ENCODE measurements around the gene CDH1. TPM values are rescaled to one million over a fixed set of nuclear protein-coding genes. Genes with fewer than 3 reads are reported as not detected.
"Not testable (repeated sequence)": the region's sequence is repeated elsewhere in the genome, so short reads cannot be mapped to it uniquely, and the experiment has no call there.

The CDH1 gene
- polyA plus RNA-seq, 2 donors, result 92.0 to 96.6 TPM

DNA sequence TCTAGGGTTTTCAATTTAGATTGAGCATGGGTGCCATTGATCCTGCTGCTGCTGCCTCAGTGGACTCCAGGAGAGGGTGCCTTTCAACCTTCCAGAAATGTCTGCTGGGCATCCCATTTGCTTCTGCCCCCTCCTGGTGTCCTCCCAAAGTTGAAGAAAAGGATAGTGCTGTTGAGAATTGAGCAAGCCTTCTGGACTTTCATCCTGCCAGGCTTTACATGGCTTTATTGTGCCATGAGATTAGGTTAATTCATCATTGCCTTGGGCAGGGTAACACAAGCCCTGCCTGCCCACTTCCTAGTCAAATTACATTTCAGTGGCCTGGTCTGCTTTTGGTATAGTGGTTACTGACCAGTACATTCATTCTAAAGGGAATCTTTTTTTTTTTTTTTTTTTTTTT is 88.3 kb downstream of the CDH1 start:
- no peaks in the 10 kb centered on the region for H3K9me3 ChIP-seq (ENCODE audit: control insufficient read depth in 2 of 2, insufficient read depth in 1 of 2, low read depth in 1 of 2, low read length in 1 of 2)
- no peaks in the 10 kb centered on the region for H3K4me1 ChIP-seq (ENCODE audit: control insufficient read depth in 2 of 2, insufficient read depth in 2 of 2, low read length in 1 of 2)
- H3K4me3 ChIP-seq (ENCODE audit: low read depth in 1 of 2, low read length in 2 of 2), result no peak overlapping the region
- H3K27ac ChIP-seq (ENCODE audit: low read depth in 2 of 2, low read length in 1 of 2), result no peak overlapping the region
- peaks cover 0 to 6% of the 10 kb centered on the region in 2 donors for H3K36me3 ChIP-seq (ENCODE audit: control insufficient read depth in 2 of 2, insufficient read depth in 2 of 2, low read length in 1 of 2)
- no peaks in the 10 kb centered on the region for H3K27me3 ChIP-seq (ENCODE audit: control insufficient read depth in 1 of 2, insufficient read depth in 2 of 2, low read length in 2 of 2)

DNA sequence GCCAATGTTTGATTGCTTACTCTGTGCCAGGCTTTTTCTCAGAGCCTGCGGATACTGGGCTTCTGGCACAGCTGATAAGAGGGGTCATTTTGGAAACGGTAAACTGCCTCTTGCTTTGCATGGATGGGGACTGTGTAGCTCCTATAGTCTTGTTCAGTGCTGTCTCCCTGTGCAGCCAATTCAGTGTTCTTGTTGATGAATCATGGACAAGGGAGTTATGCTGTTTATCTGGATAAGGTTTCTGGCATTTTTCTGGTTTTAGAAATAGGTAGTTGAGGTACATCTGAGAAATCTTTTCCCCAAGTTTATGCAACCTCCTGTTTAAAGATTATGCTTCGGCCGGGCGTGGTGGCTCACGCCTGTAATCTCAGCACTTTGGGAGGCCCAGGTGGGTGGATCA is 89.6 kb downstream of the CDH1 start:
- H3K4me3 ChIP-seq (ENCODE audit: low read depth in 1 of 2, low read length in 2 of 2), result no peak overlapping the region
- H3K27me3 ChIP-seq (ENCODE audit: control insufficient read depth in 1 of 2, insufficient read depth in 2 of 2, low read length in 2 of 2), result no peaks in the 10 kb centered on the region
- WGBS, 2 donors, result 92% methylated on average over 6 of the region's 6 CpGs
- peaks cover 0 to 6% of the 10 kb centered on the region in 2 donors for H3K36me3 ChIP-seq (ENCODE audit: control insufficient read depth in 2 of 2, insufficient read depth in 2 of 2, low read length in 1 of 2)
- H3K9me3 ChIP-seq (ENCODE audit: control insufficient read depth in 2 of 2, insufficient read depth in 1 of 2, low read depth in 1 of 2, low read length in 1 of 2), result no peaks in the 10 kb centered on the region
- H3K4me1 ChIP-seq (ENCODE audit: control insufficient read depth in 2 of 2, insufficient read depth in 2 of 2, low read length in 1 of 2), result no peaks in the 10 kb centered on the region
- no peak overlapping the region for H3K27ac ChIP-seq (ENCODE audit: low read depth in 2 of 2, low read length in 1 of 2)

DNA sequence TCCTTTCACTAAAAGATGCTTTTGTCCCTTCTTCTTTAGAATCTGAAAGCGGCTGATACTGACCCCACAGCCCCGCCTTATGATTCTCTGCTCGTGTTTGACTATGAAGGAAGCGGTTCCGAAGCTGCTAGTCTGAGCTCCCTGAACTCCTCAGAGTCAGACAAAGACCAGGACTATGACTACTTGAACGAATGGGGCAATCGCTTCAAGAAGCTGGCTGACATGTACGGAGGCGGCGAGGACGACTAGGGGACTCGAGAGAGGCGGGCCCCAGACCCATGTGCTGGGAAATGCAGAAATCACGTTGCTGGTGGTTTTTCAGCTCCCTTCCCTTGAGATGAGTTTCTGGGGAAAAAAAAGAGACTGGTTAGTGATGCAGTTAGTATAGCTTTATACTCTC is 96.2 kb downstream of the CDH1 start:
- Histone ChIP-seq H3K4me1 (ENCODE audit: control insufficient read depth in 2 of 2, insufficient read depth in 2 of 2, low read length in 1 of 2) (no peaks in the 10 kb centered on the region), H3K27me3 (ENCODE audit: control insufficient read depth in 1 of 2, insufficient read depth in 2 of 2, low read length in 2 of 2) (no peaks in the 10 kb centered on the region), H3K27ac (ENCODE audit: low read depth in 2 of 2, low read length in 1 of 2) (no peak overlapping the region), H3K36me3 (ENCODE audit: control insufficient read depth in 2 of 2, insufficient read depth in 2 of 2, low read length in 1 of 2) (peaks cover 0 to 4% of the 10 kb centered on the region in 2 donors), H3K4me3 (ENCODE audit: low read depth in 1 of 2, low read length in 2 of 2) (no peak overlapping the region), H3K9me3 (ENCODE audit: control insufficient read depth in 2 of 2, insufficient read depth in 1 of 2, low read depth in 1 of 2, low read length in 1 of 2) (no peaks in the 10 kb centered on the region)
- WGBS, 2 donors, result 89 to 93% methylated on average over 14 of the region's 14 CpGs

DNA sequence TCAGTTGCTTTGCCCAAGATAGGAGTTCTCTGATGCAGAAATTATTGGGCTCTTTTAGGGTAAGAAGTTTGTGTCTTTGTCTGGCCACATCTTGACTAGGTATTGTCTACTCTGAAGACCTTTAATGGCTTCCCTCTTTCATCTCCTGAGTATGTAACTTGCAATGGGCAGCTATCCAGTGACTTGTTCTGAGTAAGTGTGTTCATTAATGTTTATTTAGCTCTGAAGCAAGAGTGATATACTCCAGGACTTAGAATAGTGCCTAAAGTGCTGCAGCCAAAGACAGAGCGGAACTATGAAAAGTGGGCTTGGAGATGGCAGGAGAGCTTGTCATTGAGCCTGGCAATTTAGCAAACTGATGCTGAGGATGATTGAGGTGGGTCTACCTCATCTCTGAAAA is 97.5 kb downstream of the CDH1 start:
- H3K4me1 ChIP-seq (ENCODE audit: control insufficient read depth in 2 of 2, insufficient read depth in 2 of 2, low read length in 1 of 2), result no peaks in the 10 kb centered on the region
- peaks cover 0 to 2% of the 10 kb centered on the region in 2 donors for H3K36me3 ChIP-seq (ENCODE audit: control insufficient read depth in 2 of 2, insufficient read depth in 2 of 2, low read length in 1 of 2)
- H3K27me3 ChIP-seq (ENCODE audit: control insufficient read depth in 1 of 2, insufficient read depth in 2 of 2, low read length in 2 of 2), result no peaks in the 10 kb centered on the region
- WGBS, 2 donors, result 90 to 96% methylated on average over 1 of the region's 1 CpG
- no peak overlapping the region for H3K4me3 ChIP-seq (ENCODE audit: low read depth in 1 of 2, low read length in 2 of 2)
- H3K27ac ChIP-seq (ENCODE audit: low read depth in 2 of 2, low read length in 1 of 2), result no peak overlapping the region
- no peaks in the 10 kb centered on the region for H3K9me3 ChIP-seq (ENCODE audit: control insufficient read depth in 2 of 2, insufficient read depth in 1 of 2, low read depth in 1 of 2, low read length in 1 of 2)

DNA sequence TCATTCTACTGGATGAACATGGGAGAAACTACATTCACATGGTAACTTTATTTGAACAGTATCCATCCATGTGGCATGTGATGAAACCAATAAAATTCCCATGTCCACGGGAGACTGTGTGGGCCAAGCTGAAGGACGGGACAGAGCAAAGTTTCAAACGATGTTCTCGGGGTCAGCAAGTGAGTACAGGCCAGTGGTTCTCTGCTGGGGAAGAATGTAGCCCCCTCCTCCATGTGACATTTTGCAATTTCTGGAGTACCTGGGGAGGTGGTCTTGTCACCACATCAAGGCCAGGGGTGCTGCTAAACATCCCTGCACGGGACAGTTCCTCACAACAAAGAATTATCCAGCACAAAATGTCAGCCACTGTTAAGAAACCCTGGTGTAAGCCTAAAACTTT is 98.9 kb downstream of the CDH1 start:
- H3K27me3 ChIP-seq (ENCODE audit: control insufficient read depth in 1 of 2, insufficient read depth in 2 of 2, low read length in 2 of 2), result no peaks in the 10 kb centered on the region
- no peaks in the 10 kb centered on the region for H3K9me3 ChIP-seq (ENCODE audit: control insufficient read depth in 2 of 2, insufficient read depth in 1 of 2, low read depth in 1 of 2, low read length in 1 of 2)
- WGBS, 2 donors, result 84 to 90% methylated on average over 5 of the region's 5 CpGs
- peaks cover 0 to 2% of the 10 kb centered on the region in 2 donors for H3K36me3 ChIP-seq (ENCODE audit: control insufficient read depth in 2 of 2, insufficient read depth in 2 of 2, low read length in 1 of 2)
- no peak overlapping the region for H3K27ac ChIP-seq (ENCODE audit: low read depth in 2 of 2, low read length in 1 of 2)
- no peaks in the 10 kb centered on the region for H3K4me1 ChIP-seq (ENCODE audit: control insufficient read depth in 2 of 2, insufficient read depth in 2 of 2, low read length in 1 of 2)
- H3K4me3 ChIP-seq (ENCODE audit: low read depth in 1 of 2, low read length in 2 of 2), result no peak overlapping the region

DNA sequence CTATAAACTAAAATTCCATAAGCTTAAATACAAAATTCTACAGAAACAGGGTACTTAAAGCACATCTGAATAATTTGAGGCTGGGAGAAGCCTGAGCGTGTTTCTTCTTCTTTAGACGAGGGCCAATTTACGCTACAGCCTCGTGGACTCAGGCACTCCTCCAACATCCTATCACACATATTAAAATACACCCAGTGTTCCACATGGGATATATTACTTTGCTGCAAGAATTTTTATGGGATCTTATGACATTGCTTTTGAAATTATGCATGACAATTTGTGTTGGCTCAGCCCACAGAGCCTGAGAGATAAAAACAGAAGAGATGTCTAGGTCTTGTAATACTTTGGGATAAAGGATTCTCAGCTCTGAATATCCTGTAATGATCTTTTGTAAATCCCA is 102.7 kb downstream of the CDH1 start:
- H3K27me3 ChIP-seq (ENCODE audit: control insufficient read depth in 1 of 2, insufficient read depth in 2 of 2, low read length in 2 of 2), result no peaks in the 10 kb centered on the region
- H3K4me3 ChIP-seq (ENCODE audit: low read depth in 1 of 2, low read length in 2 of 2), result no peak overlapping the region
- H3K27ac ChIP-seq (ENCODE audit: low read depth in 2 of 2, low read length in 1 of 2), result no peak overlapping the region
- H3K36me3 ChIP-seq (ENCODE audit: control insufficient read depth in 2 of 2, insufficient read depth in 2 of 2, low read length in 1 of 2), result no peaks in the 10 kb centered on the region
- 47 to 51% methylated on average over 4 of the region's 4 CpGs for WGBS, 2 donors
- H3K9me3 ChIP-seq (ENCODE audit: control insufficient read depth in 2 of 2, insufficient read depth in 1 of 2, low read depth in 1 of 2, low read length in 1 of 2), result no peaks in the 10 kb centered on the region
- peaks cover 0 to 2% of the 10 kb centered on the region in 2 donors for H3K4me1 ChIP-seq (ENCODE audit: control insufficient read depth in 2 of 2, insufficient read depth in 2 of 2, low read length in 1 of 2)

DNA sequence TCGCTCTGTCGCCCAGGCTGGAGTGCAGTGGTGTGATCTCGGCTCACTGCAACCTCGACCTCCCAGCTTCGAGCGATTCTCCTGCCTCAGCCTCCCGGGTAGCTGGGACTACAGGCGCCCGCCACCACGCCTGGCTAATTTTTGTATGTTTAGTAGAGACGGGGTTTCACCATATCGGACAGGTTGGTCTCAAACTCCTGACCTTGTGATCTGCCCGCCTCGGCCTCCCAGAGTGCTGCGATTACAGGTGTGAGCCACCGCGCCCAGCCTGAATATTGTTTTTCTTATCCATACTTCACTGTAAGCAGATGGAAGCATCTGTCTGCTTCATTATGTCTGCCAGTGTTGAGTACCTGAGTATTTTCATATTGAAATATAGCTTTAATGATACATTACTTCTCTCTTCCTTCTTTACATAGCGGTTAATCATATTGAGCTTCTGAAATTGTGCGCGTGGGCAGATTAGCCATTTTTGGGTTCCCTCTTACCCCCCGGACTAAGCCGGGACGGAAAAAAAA is 105.9 kb downstream of the CDH1 start:
- Histone ChIP-seq H3K27ac (ENCODE audit: low read depth in 2 of 2, low read length in 1 of 2) (peak overlapping the region; percentile 66 to 72), H3K4me3 (ENCODE audit: low read depth in 1 of 2, low read length in 2 of 2) (peak overlapping the region; percentile 79 to 88)
- H3K36me3 ChIP-seq (ENCODE audit: control insufficient read depth in 2 of 2, insufficient read depth in 2 of 2, low read length in 1 of 2); H3K4me1 ChIP-seq (ENCODE audit: control insufficient read depth in 2 of 2, insufficient read depth in 2 of 2, low read length in 1 of 2); H3K9me3 ChIP-seq (ENCODE audit: control insufficient read depth in 2 of 2, insufficient read depth in 1 of 2, low read depth in 1 of 2, low read length in 1 of 2); H3K27me3 ChIP-seq (ENCODE audit: control insufficient read depth in 1 of 2, insufficient read depth in 2 of 2, low read length in 2 of 2): not testable (repeated sequence)
- 52 to 55% methylated on average over 23 of the region's 23 CpGs for WGBS, 2 donors

DNA sequence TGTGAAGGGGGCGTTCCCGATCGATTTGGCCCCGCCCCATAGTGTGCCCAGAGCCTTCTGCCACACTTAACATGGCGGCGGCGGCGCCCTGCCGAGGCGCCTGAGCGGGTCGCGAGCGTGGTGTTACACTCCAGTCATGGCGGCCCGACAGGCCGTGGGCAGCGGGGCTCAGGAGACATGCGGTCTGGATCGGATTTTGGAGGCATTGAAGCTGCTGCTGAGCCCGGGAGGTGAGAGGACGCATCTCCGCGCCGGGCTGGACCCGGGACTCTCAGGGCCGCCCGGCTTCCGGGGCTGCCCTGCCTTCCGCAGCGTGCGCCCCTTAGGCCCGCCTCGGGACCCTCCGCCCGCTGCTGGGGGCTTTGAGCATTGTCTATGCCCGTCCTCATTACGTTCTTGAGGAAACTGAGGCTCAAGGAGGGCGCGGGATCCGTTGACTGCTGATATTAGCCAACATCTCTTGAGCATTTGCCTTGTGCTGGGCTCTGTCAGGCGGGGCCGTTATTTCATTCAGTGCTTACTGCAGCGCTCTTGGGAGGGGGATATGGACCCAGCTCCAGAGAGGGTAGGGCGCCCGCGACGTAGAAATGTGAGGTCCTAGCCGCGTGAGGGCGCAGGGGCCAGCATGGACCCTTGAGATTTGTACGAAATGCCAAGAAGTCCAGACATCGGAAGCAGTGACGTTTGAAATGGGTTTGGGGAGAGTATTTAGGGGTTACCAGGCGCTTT is 106.6 kb downstream of the CDH1 start, which contains the start of gene TANGO6:
Gene TANGO6, plus strand, starts transcription at position 50 of the 729 bp plus-strand sequence. Its CDS starts 87 bp downstream, at position 137.
- peak within 1 kb of the TSS; percentile 79 to 88 for H3K4me3 ChIP-seq (ENCODE audit: low read depth in 1 of 2, low read length in 2 of 2)
- peaks cover 0 to 2% of the 10 kb centered on the region in 2 donors for H3K4me1 ChIP-seq (ENCODE audit: control insufficient read depth in 2 of 2, insufficient read depth in 2 of 2, low read length in 1 of 2)
- peak within 1 kb of the TSS; percentile 66 to 72 for H3K27ac ChIP-seq (ENCODE audit: low read depth in 2 of 2, low read length in 1 of 2)
- no peaks in the 10 kb centered on the region for H3K27me3 ChIP-seq (ENCODE audit: control insufficient read depth in 1 of 2, insufficient read depth in 2 of 2, low read length in 2 of 2)
- no peaks in the 10 kb centered on the region for H3K36me3 ChIP-seq (ENCODE audit: control insufficient read depth in 2 of 2, insufficient read depth in 2 of 2, low read length in 1 of 2)
- H3K9me3 ChIP-seq (ENCODE audit: control insufficient read depth in 2 of 2, insufficient read depth in 1 of 2, low read depth in 1 of 2, low read length in 1 of 2), result no peaks in the 10 kb centered on the region
- WGBS, 2 donors, result 0 to 1% methylated on average over 54 to 55 of the region's 55 CpGs

DNA sequence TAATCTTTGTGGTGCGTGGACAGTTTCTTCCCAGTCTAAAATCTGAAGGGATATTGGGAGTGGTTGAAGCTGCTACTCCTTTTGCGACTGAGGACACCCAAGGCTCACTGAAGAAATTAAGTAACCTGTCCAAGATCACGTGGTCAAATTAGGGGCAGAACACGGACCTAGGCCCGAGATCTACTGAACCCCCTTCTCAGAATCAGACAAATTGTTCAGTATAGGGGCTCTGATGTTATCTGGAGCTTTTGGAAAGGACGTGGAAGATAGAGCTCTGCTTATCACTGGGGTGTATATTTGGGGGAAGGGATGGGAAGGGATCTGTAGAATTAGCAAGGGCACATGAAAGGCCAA is 107.1 kb downstream of the CDH1 start:
- Histone ChIP-seq H3K27me3 (ENCODE audit: control insufficient read depth in 1 of 2, insufficient read depth in 2 of 2, low read length in 2 of 2) (no peaks in the 10 kb centered on the region), H3K9me3 (ENCODE audit: control insufficient read depth in 2 of 2, insufficient read depth in 1 of 2, low read depth in 1 of 2, low read length in 1 of 2) (no peaks in the 10 kb centered on the region), H3K36me3 (ENCODE audit: control insufficient read depth in 2 of 2, insufficient read depth in 2 of 2, low read length in 1 of 2) (no peaks in the 10 kb centered on the region), H3K4me1 (ENCODE audit: control insufficient read depth in 2 of 2, insufficient read depth in 2 of 2, low read length in 1 of 2) (peaks cover 0 to 2% of the 10 kb centered on the region in 2 donors), H3K4me3 (ENCODE audit: low read depth in 1 of 2, low read length in 2 of 2) (peak overlapping the region; percentile 79 to 88), H3K27ac (ENCODE audit: low read depth in 2 of 2, low read length in 1 of 2) (peak overlapping the region in 1 of 2 donors; percentile 72)
- 4 to 7% methylated on average over 6 of the region's 6 CpGs for WGBS, 2 donors

DNA sequence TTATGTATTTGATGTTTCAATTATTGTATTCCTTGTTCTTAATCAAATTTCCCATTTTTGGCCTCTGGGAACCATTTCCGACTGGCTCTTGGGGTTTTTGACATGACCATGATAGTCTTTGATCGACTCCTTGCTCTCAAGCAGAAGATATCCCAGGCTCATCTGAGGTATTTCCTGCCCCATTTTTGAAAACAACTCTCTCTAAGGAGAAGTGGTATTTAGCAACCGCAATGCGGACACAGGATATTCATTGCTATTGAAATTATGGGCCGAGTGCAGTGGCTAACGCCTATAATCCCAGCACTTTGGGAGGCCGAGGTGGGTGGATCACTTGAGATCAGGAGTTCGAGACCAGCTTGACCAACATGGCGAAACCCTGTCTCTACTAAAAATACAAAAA is 111.7 kb downstream of the CDH1 start:
- no peaks in the 10 kb centered on the region for H3K9me3 ChIP-seq (ENCODE audit: control insufficient read depth in 2 of 2, insufficient read depth in 1 of 2, low read depth in 1 of 2, low read length in 1 of 2)
- no peaks in the 10 kb centered on the region for H3K4me1 ChIP-seq (ENCODE audit: control insufficient read depth in 2 of 2, insufficient read depth in 2 of 2, low read length in 1 of 2)
- no peak overlapping the region for H3K4me3 ChIP-seq (ENCODE audit: low read depth in 1 of 2, low read length in 2 of 2)
- H3K36me3 ChIP-seq (ENCODE audit: control insufficient read depth in 2 of 2, insufficient read depth in 2 of 2, low read length in 1 of 2), result no peaks in the 10 kb centered on the region
- H3K27me3 ChIP-seq (ENCODE audit: control insufficient read depth in 1 of 2, insufficient read depth in 2 of 2, low read length in 2 of 2), result no peaks in the 10 kb centered on the region
- 87 to 92% methylated on average over 9 of the region's 9 CpGs for WGBS, 2 donors
- H3K27ac ChIP-seq (ENCODE audit: low read depth in 2 of 2, low read length in 1 of 2), result no peak overlapping the region
